Pancreas (tissue), 10 donors: ENCODE measurements around the gene NIBAN1. TPM values are rescaled to one million over a fixed set of nuclear protein-coding genes. Genes with fewer than 3 reads are reported as not detected.

Source experiments
- ATAC-seq, 4 donors: fragments of 200-7000 bp; cut with Tn5 transposase; one replicate each; pipeline versions ENCODE4 v1.8.0 to v1.9.1; 2020; ENCODE audit warnings: mild to moderate bottlenecking in 4 of 4, moderate library complexity in 4 of 4
- DNase-seq, 6 donors: peaks; one replicate each; pipeline ENCODE4 v3.0.0-alpha.2; 2020
- FAIRE-seq: peaks from 2 replicates; lab custom pipeline; 2012; peaks lifted over from hg19 to GRCh38; lab: Jason Lieb, UNC
- H3K27ac ChIP-seq, 4 donors: fragments of 200-600 bp; sonication (generic); 1 replicate in 3 of 4; 2 replicates in 1 of 4; pipeline versions ENCODE4 v1.5.0 to v1.8.0; 2020
- H3K27me3 ChIP-seq, 4 donors: fragments of 200-600 bp; one replicate each; pipeline ENCODE4 v1.8.0; 2021
- H3K36me3 ChIP-seq, 3 donors: fragments of 200-600 bp; sonication (generic) in 1 of 3; one replicate each; pipeline versions ENCODE4 v1.5.0 to v1.8.0; 2020 to 2021
- H3K4me1 ChIP-seq, 3 donors: fragments of 200-600 bp; one replicate each; pipeline ENCODE4 v1.8.0; 2021
- H3K4me3 ChIP-seq, 4 donors: fragments of 200-600 bp; sonication (generic) in 2 of 4; one replicate each; pipeline versions ENCODE4 v1.5.0 to v1.8.0; 2020 to 2021
- H3K9me3 ChIP-seq, 4 donors: fragments of 200-600 bp; one replicate each; pipeline ENCODE4 v1.8.0; 2021
- CTCF ChIP-seq, 4 donors: fragments of 200-600 bp; sonication (generic) in 3 of 4; IDR thresholded peaks; one replicate each; pipeline versions ENCODE4 v1.5.0 to v1.8.0; 2021; ENCODE audit warnings: antibody characterized with exemption in 4 of 4
- WGBS, 2 donors: extraction: QIAGEN DNeasy Blood & Tissue Kit; methylation state at CpG; one replicate each; pipeline ENCODE4 v1.1.7; 2013; 5-methylcytosine and 5-hydroxymethylcytosine counted together
- intact Hi-C, 3 donors: fragments of 100-400 bp; cut with DNase I; formaldehyde crosslinking; loops; one replicate each; pipeline versions ENCODE4 v1.11.1 to v1.14.2; 2022
- polyA plus RNA-seq, 2 donors: library from polyadenylated mRNA; stranded (reverse); fragments of 200-250 nt; gene quantifications; one replicate each; pipeline ENCODE4 v1.2.3, GENCODE V29; 2013
- total RNA-seq, 6 donors: library from RNA; stranded (reverse); fragmentation: NEBNext Ultra II Directional in 4 of 6; extraction: Animal tissue kit (Norgen Biotek cat#: 25700) in 4 of 6; gene quantifications; one replicate each; pipeline versions ENCODE4 v1.2.1 to v1.2.4, GENCODE V29; 2021 to 2023
- donor health status: healthy with polysubstance abuse.
- donor health status: DM: no; HTN: no; CAD: no; lungs with moderate emphysema.
- donor health status: DM: no; HTN: no; CAD: no.
- donor health status: control.
- donor health status: control.
- donor health status: Bipolar disorder and iron deficiency.
- donor health status: DM: yes; HTN: yes; CAD: no.
- donor health status: DM: no; HTN: no; CAD: no.
- donor health status: DM: no; HTN: no; CAD: no.
- donor health status: DM: yes; HTN: yes; CAD: no.

The NIBAN1 gene
- total and polyA plus RNA-seq, 8 donors = 5.7 to 75.2 (median 52.0) TPM

DNA sequence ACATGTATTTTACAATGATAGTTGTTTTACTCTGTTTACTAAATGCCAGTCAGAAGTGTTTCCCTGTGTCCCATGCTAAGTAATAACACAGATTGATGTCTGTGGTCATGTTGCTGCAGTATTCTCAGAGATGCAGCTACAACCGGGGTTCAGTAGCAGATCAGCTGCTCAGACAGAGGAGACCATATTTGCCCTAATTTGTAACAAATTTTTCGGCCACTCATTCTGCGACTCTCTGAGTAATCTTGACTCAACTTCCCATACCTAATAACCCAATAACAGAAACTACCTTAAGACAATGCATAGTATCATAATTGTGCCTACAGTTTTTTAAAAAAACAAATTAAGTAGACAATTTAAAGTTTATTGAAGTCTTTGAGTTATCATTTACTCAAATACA, 32.6 kb downstream of the NIBAN1 start:
- H3K27ac ChIP-seq = no peak overlapping the region
- ATAC-seq (no peak), DNase-seq (no peak), FAIRE-seq (no peak)
- H3K4me3 ChIP-seq = no peak overlapping the region
- intact Hi-C loops = no loop called here
- WGBS, 2 donors = 89 to 90% methylated on average over 3 of the region's 3 CpGs
- peaks cover 0 to 23% (median 4%) of the 10 kb centered on the region in 3 donors for H3K4me1 ChIP-seq
- no peaks in the 10 kb centered on the region for H3K36me3 ChIP-seq
- H3K27me3 ChIP-seq = no peaks in the 10 kb centered on the region
- no peaks in the 10 kb centered on the region for H3K9me3 ChIP-seq
- TF ChIP-seq CTCF (IDR thresholded peaks at IDR 0.05) = no peak

- intact Hi-C loops = no loop called here
Observed at GRCh38 chr1:184941410-184941733, 32.9 kb downstream of the NIBAN1 start.

GRCh38 chr1:184940694-184941409, 33.5 kb downstream of the NIBAN1 start:
- TF ChIP-seq CTCF (IDR thresholded peaks at IDR 0.05) = no peak
- 93 to 94% methylated on average over 8 of the region's 8 CpGs for WGBS, 2 donors
- H3K4me1 ChIP-seq = peaks cover 0 to 14% (median 4%) of the 10 kb centered on the region in 3 donors
- no peaks in the 10 kb centered on the region for H3K9me3 ChIP-seq
- FAIRE-seq = no peak
- no peak overlapping the region for H3K4me3 ChIP-seq
- H3K27ac ChIP-seq = no peak overlapping the region
- DNase-seq = no peak
- ATAC-seq = no peak
- no peaks in the 10 kb centered on the region for H3K27me3 ChIP-seq
- no peaks in the 10 kb centered on the region for H3K36me3 ChIP-seq
- intact Hi-C loops = no loop called here

More at GRCh38 chr1:184941410-184941733, 32.9 kb downstream of the NIBAN1 start:
- TF ChIP-seq CTCF (IDR thresholded peaks at IDR 0.05) = no peak
- no peaks in the 10 kb centered on the region for H3K36me3 ChIP-seq
- no peak for DNase-seq
- no peak for FAIRE-seq
- 80 to 83% methylated on average over 2 of the region's 2 CpGs for WGBS, 2 donors
- no peak for ATAC-seq
- no peaks in the 10 kb centered on the region for H3K27me3 ChIP-seq
- no peak overlapping the region for H3K27ac ChIP-seq
- no peaks in the 10 kb centered on the region for H3K9me3 ChIP-seq
- no peak overlapping the region for H3K4me3 ChIP-seq
- peaks cover 0 to 19% (median 4%) of the 10 kb centered on the region in 3 donors for H3K4me1 ChIP-seq

DNA sequence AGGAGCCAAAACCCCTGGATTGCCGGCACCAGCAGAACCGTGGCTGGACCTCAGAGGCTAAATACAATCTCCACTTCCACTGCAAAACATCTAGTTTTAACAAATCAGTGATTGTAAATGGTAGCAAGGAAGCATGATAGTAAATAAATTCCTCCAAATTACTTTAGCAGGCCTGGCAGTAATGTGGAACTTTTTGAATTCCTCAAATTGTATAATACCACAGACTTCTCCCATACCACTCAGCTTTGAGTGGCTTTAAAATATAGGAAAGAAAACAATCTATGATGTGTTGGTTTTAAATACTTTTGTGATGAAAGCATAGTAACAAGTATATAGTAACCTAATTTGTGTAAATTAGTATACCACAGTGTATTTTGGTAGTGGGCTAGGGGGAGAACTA, 34.1 kb downstream of the NIBAN1 start:
- DNase-seq = no peak
- FAIRE-seq = no peak
- WGBS, 2 donors = 93 to 100% methylated on average over 2 of the region's 2 CpGs

More for the DNA sequence above, 34.1 kb downstream of the NIBAN1 start:
- intact Hi-C loops = no loop called here
- H3K9me3 ChIP-seq = no peaks in the 10 kb centered on the region
- no peak for TF ChIP-seq CTCF (IDR thresholded peaks at IDR 0.05)
- no peaks in the 10 kb centered on the region for H3K36me3 ChIP-seq
- ATAC-seq = no peak
- no peak overlapping the region for H3K27ac ChIP-seq
- no peak overlapping the region for H3K4me3 ChIP-seq
- H3K27me3 ChIP-seq = no peaks in the 10 kb centered on the region
- H3K4me1 ChIP-seq = peaks cover 0 to 10% (median 4%) of the 10 kb centered on the region in 3 donors
